KOPT-K1 (cell line): ENCODE measurements around the gene E2F3.
"Not testable (repeated sequence)": the region's sequence is repeated elsewhere in the genome, so short reads cannot be mapped to it uniquely, and the experiment has no call there.

Experiments used
- H3K27ac ChIP-seq: fragments of 200-600 bp; sonication (generic); 2 replicates; pipeline ENCODE4 v1.5.1; 2016; ENCODE audit warnings: antibody characterized with exemption, mild to moderate bottlenecking, low read depth, low read length; ENCODE audit not compliant: poor library complexity, severe bottlenecking
- H3K36me3 ChIP-seq: fragments of 200-600 bp; sonication (generic); 2 replicates; pipeline ENCODE4 v1.5.1; 2017; ENCODE audit warnings: antibody characterized with exemption, mild to moderate bottlenecking, low read length, moderate library complexity; ENCODE audit not compliant: insufficient read depth
- H3K9me3 ChIP-seq: fragments of 200-600 bp; sonication (generic); 2 replicates; pipeline ENCODE4 v1.5.1; 2017; ENCODE audit warnings: antibody characterized with exemption, low read length, mild to moderate bottlenecking; ENCODE audit not compliant: insufficient read depth, poor library complexity, severe bottlenecking

The E2F3 gene

GRCh38 chr6:20483887-20484497 lies 82.3 kb downstream of the E2F3 start:
- Histone ChIP-seq H3K36me3 (peaks cover 99% of the 10 kb centered on the region), H3K9me3 (no peaks in the 10 kb centered on the region), H3K27ac (no peak overlapping the region)

GRCh38 chr6:20486641-20487040 lies 85.0 kb downstream of the E2F3 start:
- no peak overlapping the region for H3K27ac ChIP-seq
- H3K36me3 ChIP-seq: peaks cover 99% of the 10 kb centered on the region
- H3K9me3 ChIP-seq: no peaks in the 10 kb centered on the region

GRCh38 chr6:20487669-20488375 lies 86.1 kb downstream of the E2F3 start:
- Histone ChIP-seq H3K9me3 (no peaks in the 10 kb centered on the region), H3K36me3 (peaks cover 99% of the 10 kb centered on the region), H3K27ac (no peak overlapping the region)

GRCh38 chr6:20490591-20490990 lies 88.9 kb downstream of the E2F3 start:
- Histone ChIP-seq H3K36me3 (peaks cover 84% of the 10 kb centered on the region), H3K9me3 (no peaks in the 10 kb centered on the region), H3K27ac (no peak overlapping the region)

- Histone ChIP-seq H3K36me3 (peaks cover 68% of the 10 kb centered on the region), H3K27ac (no peak overlapping the region), H3K9me3 (no peaks in the 10 kb centered on the region)
Observed at GRCh38 chr6:20492099-20492498, 90.4 kb downstream of the E2F3 start.

- no peak overlapping the region for H3K27ac ChIP-seq
Observed at GRCh38 chr6:20497216-20498040, 95.7 kb downstream of the E2F3 start.

GRCh38 chr6:20498041-20498385 lies 96.3 kb downstream of the E2F3 start:
- peaks cover 10% of the 10 kb centered on the region; the same call in 1 of the 2 replicates for H3K36me3 ChIP-seq
- H3K9me3 ChIP-seq: no peaks in the 10 kb centered on the region
- H3K27ac ChIP-seq: no peak overlapping the region

More at GRCh38 chr6:20497216-20498040, 95.7 kb downstream of the E2F3 start:
- peaks cover 16% of the 10 kb centered on the region for H3K36me3 ChIP-seq
- H3K9me3 ChIP-seq: no peaks in the 10 kb centered on the region

- no peak overlapping the region for H3K27ac ChIP-seq
- no peaks in the 10 kb centered on the region for H3K36me3 ChIP-seq
- no peaks in the 10 kb centered on the region for H3K9me3 ChIP-seq
Observed at GRCh38 chr6:20509212-20509611, 107.5 kb downstream of the E2F3 start.

- Histone ChIP-seq H3K36me3 (no peaks in the 10 kb centered on the region), H3K9me3 (no peaks in the 10 kb centered on the region), H3K27ac (no peak overlapping the region)
Observed at GRCh38 chr6:20511852-20512251, 110.2 kb downstream of the E2F3 start.

GRCh38 chr6:20525208-20525607 lies 123.5 kb downstream of the E2F3 start:
- not testable (repeated sequence) for H3K36me3 ChIP-seq, H3K9me3 ChIP-seq, H3K27ac ChIP-seq

- not testable (repeated sequence) for H3K27ac ChIP-seq, H3K36me3 ChIP-seq, H3K9me3 ChIP-seq
Observed at GRCh38 chr6:20529086-20529448, 127.4 kb downstream of the E2F3 start.

- H3K36me3 ChIP-seq: peaks cover 16% of the 10 kb centered on the region
Observed at GRCh38 chr6:20532881-20533280, 131.2 kb downstream of the E2F3 start.

GRCh38 chr6:20533746-20534294 lies 132.1 kb downstream of the E2F3 start:
- Histone ChIP-seq H3K27ac (peak overlapping the region; percentile 77), H3K9me3 (no peaks in the 10 kb centered on the region), H3K36me3 (peaks cover 25% of the 10 kb centered on the region)

More at GRCh38 chr6:20532881-20533280, 131.2 kb downstream of the E2F3 start:
- H3K9me3 ChIP-seq: no peaks in the 10 kb centered on the region
- H3K27ac ChIP-seq: no peak overlapping the region

GRCh38 chr6:20534295-20535262 lies 132.9 kb downstream of the E2F3 start, which contains the start of gene CDKAL1:
Gene CDKAL1, plus strand, starts transcription at chr6:20534457. Its CDS starts 11,894 bp downstream, at chr6:20546351.
- peak within 1 kb of the TSS; percentile 77 for H3K27ac ChIP-seq
- peaks cover 32% of the 10 kb centered on the region for H3K36me3 ChIP-seq

More at GRCh38 chr6:20534295-20535262, 132.9 kb downstream of the E2F3 start, which contains the start of gene CDKAL1:
- no peaks in the 10 kb centered on the region for H3K9me3 ChIP-seq
